GM19025 (cell line): ENCODE results near the gene TLR9.
A peak's percentile ranks its signal among the peaks of the same experiment; 100 is the strongest.

Experiments used
- ATAC-seq: cut with Tn5 transposase; IDR thresholded peaks from one replicate; pipeline ENCODE4 v1.9.1; 2021; ENCODE audit warnings: mild to moderate bottlenecking, low read depth, moderate library complexity; ENCODE audit not compliant: unreplicated experiment

Gene TLR9

GRCh38 chr3:52233108-52233591 lies 7.7 kb upstream of the TLR9 start:
- ATAC-seq: no peak

DNA sequence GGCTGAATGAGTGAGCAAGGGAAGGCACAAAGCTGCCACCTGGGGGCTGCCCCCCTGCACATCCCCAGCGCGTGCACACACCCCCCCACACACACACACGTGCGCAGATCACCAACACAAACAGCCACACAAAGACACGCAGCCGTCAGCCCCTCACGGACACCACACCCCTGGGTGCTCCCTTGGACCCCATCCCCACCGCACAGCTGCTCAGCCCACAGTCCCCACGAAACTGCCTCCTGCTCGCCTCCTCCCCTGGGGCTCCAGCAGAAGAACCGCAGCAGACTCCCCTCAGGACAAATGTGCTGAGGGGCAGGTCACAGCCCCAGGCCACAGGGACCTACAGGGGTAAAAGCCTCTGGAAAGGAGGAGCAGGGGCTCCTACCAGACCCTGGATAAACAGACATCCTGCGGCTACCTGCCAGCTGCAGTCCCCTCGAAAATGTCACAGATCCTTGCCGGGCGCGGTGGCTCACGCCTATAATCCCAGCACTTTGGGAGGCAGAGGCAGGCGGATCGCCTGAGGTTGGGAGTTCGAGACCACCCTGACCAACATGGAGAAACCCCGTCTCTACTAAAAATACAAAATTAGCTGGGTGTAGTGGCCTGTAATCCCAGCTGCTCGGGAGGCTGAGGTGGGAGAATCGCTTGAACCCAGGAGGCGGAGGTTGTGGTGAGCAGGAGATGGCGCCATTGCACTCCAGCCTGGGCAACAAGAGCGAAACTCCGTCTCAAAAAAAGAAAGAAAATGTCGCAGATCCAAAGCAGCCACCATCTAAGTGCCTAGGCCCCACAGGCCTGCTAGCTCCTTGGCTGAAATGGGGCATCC lies 7.0 kb upstream of the TLR9 start:
- no peak for ATAC-seq

DNA sequence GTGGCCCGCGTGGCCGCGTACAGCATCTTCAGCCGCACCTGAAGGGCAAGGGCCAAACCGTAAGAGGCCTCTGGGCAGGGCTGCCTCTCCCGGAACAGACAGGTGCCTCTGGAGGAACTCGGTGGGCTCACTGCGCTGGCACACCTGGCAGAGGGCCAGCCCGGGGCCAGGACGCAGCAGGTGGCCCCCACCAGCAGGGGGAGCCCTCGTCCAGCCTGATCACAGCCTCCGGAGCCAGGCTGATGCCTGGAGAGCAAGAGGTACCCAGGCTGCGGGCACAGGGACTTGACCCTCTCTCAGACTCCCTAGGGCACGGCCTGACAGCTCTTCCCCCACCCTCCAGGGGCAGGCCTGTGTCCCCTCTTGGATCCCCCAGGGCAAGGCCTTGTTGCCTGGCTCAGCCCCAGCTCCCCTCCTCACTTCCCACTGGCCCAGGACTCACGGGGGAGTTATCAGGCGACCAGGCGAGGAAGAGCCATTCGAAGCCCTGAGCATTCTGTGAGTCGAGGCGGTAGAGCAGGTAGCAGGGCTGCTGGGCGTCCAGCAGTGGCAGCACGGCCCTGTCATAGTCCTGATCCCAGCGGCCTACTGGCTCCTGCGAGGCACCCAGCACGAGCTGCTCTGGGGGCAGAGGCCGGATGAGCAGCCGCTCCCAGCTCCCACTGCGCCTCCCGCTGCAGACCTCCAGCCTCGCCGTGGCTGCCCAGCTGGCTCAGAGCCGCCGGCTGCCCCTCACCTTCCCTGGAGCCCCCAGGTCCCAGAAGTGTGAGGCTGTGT lies 6.2 kb upstream of the TLR9 start:
- no peak for ATAC-seq

DNA sequence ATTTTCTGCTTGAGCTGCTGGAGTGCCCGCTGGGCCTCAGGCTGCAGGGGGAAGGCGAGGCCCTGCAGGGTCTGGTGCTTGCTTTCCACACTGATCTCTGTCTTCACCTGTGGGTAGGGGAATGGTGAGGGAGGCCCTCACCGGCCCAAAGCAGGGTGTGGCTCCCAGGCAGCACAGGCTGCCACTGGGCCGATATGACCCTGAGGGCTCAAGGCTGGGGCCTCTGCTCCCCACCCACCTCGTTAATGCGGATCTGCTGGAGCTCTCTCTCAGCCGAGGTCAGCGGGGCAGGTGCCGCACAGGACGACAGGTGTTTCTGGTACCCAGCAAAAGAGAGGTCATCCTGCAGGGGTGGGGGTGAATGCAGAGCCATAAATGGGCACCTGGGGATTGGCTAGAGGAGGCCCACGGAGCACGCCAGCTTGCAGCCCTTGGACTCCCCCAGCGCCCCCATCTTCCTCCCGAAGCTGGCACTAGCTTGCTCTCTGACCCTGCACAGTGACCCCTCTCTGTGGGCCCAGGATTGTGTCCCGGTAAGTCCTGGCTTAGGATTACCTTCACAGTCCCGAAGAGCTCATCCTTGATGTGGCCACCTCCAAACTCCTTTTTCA lies 5.5 kb upstream of the TLR9 start:
- ATAC-seq: no peak

GRCh38 chr3:52230461-52230860 lies 5.0 kb upstream of the TLR9 start:
- no peak for ATAC-seq

DNA sequence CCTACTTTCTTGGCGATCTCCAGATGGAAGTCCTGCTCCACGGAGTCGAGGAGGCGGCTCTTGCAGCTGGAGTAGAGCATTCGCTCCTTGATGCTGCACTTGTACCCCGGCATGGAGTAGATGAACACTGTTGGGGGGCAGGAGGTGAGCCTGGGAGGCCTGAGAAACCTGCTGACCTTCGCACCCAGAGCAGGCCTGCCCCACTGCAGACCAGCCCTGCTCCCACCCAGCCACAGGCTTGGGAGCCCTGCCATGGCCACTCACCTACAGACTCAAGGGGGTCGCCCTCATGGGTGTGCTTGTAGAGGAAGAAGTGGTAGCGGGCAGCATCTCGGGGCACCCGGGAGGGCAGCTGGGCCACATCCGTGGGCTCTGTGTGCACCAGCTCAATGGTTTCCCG lies 4.2 kb upstream of the TLR9 start:
- ATAC-seq: no peak

- ATAC-seq: no peak
These were observed 3.4 kb upstream of the TLR9 start for GRCh38 chr3:52228751-52229291.

- no peak for ATAC-seq
These were observed 2.8 kb upstream of the TLR9 start for GRCh38 chr3:52228266-52228665.

- ATAC-seq: no peak
These were observed 2.3 kb upstream of the TLR9 start for GRCh38 chr3:52227766-52228165.

DNA sequence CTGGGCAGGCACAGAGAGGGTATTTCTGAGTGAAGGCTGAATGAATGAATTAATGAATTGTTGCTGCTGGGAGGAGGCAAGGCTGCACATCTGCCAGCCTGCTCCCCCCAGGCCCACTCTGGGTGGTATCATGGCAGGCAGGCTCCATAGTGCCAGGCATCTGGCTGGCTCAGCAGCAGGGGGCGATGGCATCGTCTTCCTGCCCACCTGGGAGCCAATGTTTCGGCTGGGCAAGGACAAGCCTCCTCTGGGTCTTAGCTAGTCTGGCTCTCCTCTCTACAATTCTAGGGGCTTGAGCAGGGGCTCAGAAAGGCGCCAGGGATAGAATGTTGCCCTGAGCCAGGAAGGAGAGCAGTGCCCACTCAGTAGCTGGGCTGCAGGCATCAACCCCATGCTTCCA lies 1.7 kb upstream of the TLR9 start:
- no peak for ATAC-seq

DNA sequence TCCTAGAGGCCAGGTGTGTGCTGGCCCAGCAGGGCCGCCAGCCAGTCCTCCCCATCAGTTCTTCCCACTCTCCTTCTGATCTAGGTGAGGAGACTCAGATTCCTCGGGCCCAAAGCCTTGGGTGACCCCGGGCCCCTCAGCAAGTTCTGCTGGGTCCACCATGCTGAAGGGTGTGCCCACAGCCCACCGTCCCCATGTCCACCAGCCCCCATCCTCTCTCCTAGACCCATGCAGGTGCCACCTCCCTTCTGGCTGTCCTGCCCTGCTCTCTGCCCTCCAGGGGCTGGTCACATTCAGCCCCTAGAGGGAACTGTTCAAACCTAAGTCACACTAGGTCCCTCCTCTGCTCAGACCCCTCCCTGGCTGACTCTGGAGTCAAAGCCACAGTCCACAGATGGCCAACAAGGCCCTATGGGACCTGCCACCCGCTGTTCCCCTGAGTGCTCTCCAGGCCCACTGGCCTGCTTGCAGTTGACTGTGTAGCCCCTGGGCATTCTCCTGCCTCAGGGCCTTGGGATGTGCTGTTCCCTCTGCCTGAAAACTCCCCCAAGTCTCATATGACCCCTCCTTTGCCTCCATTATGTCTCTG lies 878 bp upstream of the TLR9 start:
- peak; percentile 8 for ATAC-seq

DNA sequence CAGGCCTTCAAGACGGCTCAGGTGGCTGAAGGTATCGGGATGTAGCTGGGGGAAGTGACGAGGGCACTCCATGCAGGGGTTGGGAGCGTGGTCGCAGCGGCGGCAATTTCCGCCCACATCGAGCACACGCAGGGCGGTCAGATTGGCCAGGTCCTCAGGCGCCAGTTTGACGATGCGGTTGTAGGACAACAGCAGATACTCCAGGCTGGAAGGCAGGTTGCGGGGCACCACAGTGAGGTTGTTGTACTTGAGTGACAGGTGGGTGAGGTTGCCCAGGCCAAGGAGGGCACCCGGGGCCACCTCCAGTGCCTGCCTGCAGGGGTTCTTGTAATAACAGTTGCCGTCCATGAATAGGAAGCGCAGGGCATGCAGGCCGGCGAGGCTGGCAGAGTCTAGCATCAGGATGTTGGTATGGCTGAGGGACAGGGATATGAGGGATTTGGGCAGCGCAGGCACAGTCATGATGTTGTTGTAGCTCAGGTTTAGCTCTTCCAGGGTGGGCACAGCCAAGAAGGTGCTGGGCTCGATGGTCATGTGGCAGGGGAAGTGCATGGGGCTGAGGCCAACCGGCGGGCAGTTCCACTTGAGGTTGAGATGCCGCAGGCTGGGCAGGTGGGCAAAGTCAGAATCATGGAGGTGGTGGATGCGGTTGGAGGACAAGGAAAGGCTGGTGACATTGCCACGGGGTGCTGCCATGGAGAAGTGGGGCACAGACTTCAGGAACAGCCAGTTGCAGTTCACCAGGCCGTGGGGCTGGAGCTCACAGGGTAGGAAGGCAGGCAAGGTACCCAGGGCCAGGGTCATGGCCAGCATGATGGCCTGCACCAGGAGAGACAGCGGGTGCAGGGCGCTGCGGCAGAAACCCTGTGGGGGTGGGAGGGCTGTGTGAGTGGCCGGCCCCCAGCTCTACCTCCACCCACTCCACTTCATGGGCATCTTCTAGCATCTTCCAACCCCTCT lies 1.7 kb downstream of the TLR9 start:
- no peak for ATAC-seq

DNA sequence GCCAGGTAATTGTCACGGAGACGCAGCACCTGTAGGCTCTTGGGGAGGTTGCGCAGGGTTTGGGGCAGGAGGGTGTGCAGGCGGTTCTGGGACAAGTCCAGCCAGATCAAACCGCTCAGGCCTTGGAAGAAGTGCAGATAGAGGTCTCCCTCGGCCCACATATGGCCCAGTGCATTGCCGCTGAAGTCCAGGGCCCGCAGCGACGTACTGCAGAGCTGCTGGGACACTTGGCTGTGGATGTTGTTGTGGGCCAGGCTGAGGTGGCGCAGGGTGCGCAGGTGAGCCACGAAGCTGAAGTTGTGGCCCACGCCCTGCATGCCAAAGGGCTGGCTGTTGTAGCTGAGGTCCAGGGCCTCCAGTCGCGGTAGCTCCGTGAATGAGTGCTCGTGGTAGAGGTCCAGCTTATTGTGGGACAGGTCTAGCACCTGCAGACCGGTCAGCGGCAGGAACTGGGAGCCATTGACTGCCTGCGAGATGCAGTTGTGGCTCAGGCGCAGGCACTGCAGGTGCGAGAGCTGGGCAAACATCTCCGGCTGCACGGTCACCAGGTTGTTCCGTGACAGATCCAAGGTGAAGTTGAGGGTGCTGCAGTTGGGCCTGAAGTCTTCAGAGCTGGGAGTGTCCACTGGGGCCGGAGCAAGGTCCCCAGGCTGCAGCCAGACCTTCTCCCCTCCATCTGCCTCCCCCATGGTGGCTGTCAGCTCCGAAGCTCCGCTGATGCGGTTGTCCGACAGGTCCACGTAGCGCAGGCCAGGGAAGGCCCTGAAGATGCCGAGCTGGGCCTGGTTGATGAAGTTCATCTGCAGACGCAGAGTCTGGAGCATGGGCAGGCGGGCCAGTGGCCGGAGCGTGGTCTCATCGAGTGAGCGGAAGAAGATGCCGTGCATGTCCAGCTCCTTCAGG lies 2.9 kb downstream of the TLR9 start:
- ATAC-seq: no peak

DNA sequence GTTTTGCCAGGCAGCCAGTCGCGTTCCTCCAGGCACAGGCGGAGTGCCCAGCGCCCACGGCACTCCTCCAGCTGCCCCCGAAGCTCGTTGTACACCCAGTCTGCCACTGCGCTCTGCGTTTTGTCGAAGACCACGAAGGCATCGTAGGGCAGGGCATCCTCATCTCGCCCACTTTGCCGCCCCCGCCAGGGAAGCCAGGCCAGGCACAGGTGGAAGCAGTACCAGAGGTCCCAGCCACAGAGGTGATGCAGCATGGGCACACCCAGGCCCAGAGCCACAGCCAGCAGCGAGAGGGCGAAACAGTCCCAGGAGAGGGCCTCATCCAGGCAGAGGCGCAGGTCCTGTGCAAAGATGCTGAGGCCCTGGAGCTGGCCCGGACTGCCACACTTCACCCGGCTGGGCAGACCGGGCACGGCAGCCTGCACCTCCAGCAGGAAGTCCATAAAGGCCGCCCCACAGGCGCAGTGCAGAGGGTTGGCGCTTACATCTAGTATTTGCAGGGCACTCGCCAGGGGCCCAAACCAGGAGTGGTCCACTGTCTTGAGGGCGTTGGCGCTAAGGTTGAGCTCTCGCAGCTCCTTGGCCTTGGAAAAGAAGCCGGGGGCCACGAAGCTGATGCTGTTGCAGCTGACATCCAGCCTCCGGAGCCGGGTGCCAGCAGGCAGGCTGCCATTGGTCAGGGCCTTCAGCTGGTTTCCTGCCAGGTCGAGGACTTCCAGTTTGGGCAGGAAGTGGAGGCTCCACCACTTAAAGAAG lies 3.7 kb downstream of the TLR9 start:
- ATAC-seq: no peak

- ATAC-seq: no peak
These were observed 4.3 kb downstream of the TLR9 start for GRCh38 chr3:52221141-52221562.

DNA sequence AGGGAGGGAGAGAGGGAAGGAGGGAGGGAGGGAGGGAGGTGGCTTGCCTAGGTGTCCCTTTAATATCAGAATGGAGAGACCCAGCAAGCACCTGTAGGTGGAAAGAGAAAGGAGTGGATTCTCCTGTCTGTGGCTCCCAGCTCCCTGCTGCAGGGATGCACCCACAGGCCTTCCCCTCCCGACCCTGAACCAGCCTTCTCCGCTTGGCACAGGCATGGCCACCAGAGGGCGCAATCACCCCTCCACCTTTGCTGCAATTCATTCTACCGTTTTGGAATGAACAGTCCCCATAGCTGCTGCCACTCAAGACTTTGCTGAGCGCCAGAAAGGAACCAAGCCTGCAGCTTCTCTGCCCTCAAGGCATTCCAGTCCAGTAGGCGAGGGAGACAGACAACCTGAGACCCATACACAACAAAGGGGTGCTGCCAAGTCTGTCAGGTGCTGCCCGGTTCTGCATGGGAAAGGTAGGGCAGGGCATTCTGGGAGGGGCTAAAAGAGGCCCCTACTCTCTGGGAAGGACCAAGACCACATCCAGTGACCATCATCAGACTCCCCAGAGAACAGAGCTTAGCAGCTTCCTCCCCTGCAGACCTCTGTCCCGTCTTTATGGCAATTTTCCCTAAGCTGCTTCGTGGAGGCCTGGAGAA lies 4.9 kb downstream of the TLR9 start:
- no peak for ATAC-seq

GRCh38 chr3:52218937-52219650 lies 6.4 kb downstream of the TLR9 start:
- ATAC-seq: no peak
